ENCODE measurements around the gene SIX1.

The SIX1 gene

GRCh38 chr14:60637479-60638315 is 11.6 kb downstream of the SIX1 start:
- FAIRE-seq, result peak; percentile 48
- TF ChIP-seq POLR2A (IDR thresholded peaks at IDR 0.05; ENCODE audit: low read depth, low read length), result no peak
- TF ChIP-seq TAF1 (IDR thresholded peaks at IDR 0.05; ENCODE audit: borderline replicate concordance, low read depth, low read length), result no peak
- no peak for TF ChIP-seq POLR2AphosphoS5 (IDR thresholded peaks at IDR 0.05; ENCODE audit: low read depth, low read length)
- DNase-seq (ENCODE audit: insufficient read length), result no peak

- TF ChIP-seq TAF1 (IDR thresholded peaks at IDR 0.05; ENCODE audit: borderline replicate concordance, low read depth, low read length) (no peak), POLR2AphosphoS5 (IDR thresholded peaks at IDR 0.05; ENCODE audit: low read depth, low read length) (no peak), POLR2A (IDR thresholded peaks at IDR 0.05; ENCODE audit: low read depth, low read length) (no peak)
- DNase-seq (ENCODE audit: insufficient read length), result no peak
- no peak for FAIRE-seq
Observed at GRCh38 chr14:60636879-60637478, 12.3 kb downstream of the SIX1 start.

- TF ChIP-seq POLR2A (IDR thresholded peaks at IDR 0.05; ENCODE audit: low read depth, low read length), result no peak
- no peak for TF ChIP-seq TAF1 (IDR thresholded peaks at IDR 0.05; ENCODE audit: borderline replicate concordance, low read depth, low read length)
- no peak for TF ChIP-seq POLR2AphosphoS5 (IDR thresholded peaks at IDR 0.05; ENCODE audit: low read depth, low read length)
- DNase-seq (ENCODE audit: insufficient read length) (no peak), FAIRE-seq (no peak)
Observed at GRCh38 chr14:60634153-60634552, 15.1 kb downstream of the SIX1 start.

- no peak for TF ChIP-seq POLR2A (IDR thresholded peaks at IDR 0.05; ENCODE audit: low read depth, low read length)
- FAIRE-seq, result peak; percentile 33
- no peak for DNase-seq (ENCODE audit: insufficient read length)
Observed at GRCh38 chr14:60632777-60633176, 16.5 kb downstream of the SIX1 start.

- no peak for FAIRE-seq
- no peak for DNase-seq (ENCODE audit: insufficient read length)
- TF ChIP-seq TAF1 (IDR thresholded peaks at IDR 0.05; ENCODE audit: borderline replicate concordance, low read depth, low read length) (no peak), POLR2AphosphoS5 (IDR thresholded peaks at IDR 0.05; ENCODE audit: low read depth, low read length) (no peak), POLR2A (IDR thresholded peaks at IDR 0.05; ENCODE audit: low read depth, low read length) (no peak)
Observed at GRCh38 chr14:60632257-60632656, 17.0 kb downstream of the SIX1 start.

GRCh38 chr14:60631842-60632241 is 17.4 kb downstream of the SIX1 start:
- FAIRE-seq (no peak), DNase-seq (ENCODE audit: insufficient read length) (no peak)
- no peak for TF ChIP-seq POLR2A (IDR thresholded peaks at IDR 0.05; ENCODE audit: low read depth, low read length)
- no peak for TF ChIP-seq POLR2AphosphoS5 (IDR thresholded peaks at IDR 0.05; ENCODE audit: low read depth, low read length)
- TF ChIP-seq TAF1 (IDR thresholded peaks at IDR 0.05; ENCODE audit: borderline replicate concordance, low read depth, low read length), result no peak

GRCh38 chr14:60630129-60630528 is 19.1 kb downstream of the SIX1 start:
- no peak for TF ChIP-seq POLR2A (IDR thresholded peaks at IDR 0.05; ENCODE audit: low read depth, low read length)
- TF ChIP-seq TAF1 (IDR thresholded peaks at IDR 0.05; ENCODE audit: borderline replicate concordance, low read depth, low read length), result no peak
- TF ChIP-seq POLR2AphosphoS5 (IDR thresholded peaks at IDR 0.05; ENCODE audit: low read depth, low read length), result no peak
- DNase-seq (ENCODE audit: insufficient read length) (no peak), FAIRE-seq (no peak)

- DNase-seq (ENCODE audit: insufficient read length) (no peak), FAIRE-seq (no peak)
- TF ChIP-seq POLR2A (IDR thresholded peaks at IDR 0.05; ENCODE audit: low read depth, low read length) (no peak), TAF1 (IDR thresholded peaks at IDR 0.05; ENCODE audit: borderline replicate concordance, low read depth, low read length) (no peak), POLR2AphosphoS5 (IDR thresholded peaks at IDR 0.05; ENCODE audit: low read depth, low read length) (no peak)
Observed at GRCh38 chr14:60628892-60629291, 20.4 kb downstream of the SIX1 start.

GRCh38 chr14:60622917-60623257 is 26.4 kb downstream of the SIX1 start:
- no peak for DNase-seq (ENCODE audit: insufficient read length)
- TF ChIP-seq POLR2AphosphoS5 (IDR thresholded peaks at IDR 0.05; ENCODE audit: low read depth, low read length) (no peak), TAF1 (IDR thresholded peaks at IDR 0.05; ENCODE audit: borderline replicate concordance, low read depth, low read length) (no peak), POLR2A (IDR thresholded peaks at IDR 0.05; ENCODE audit: low read depth, low read length) (no peak)
- no peak for FAIRE-seq

- FAIRE-seq, result no peak
- TF ChIP-seq TAF1 (IDR thresholded peaks at IDR 0.05; ENCODE audit: borderline replicate concordance, low read depth, low read length) (no peak), POLR2AphosphoS5 (IDR thresholded peaks at IDR 0.05; ENCODE audit: low read depth, low read length) (no peak), POLR2A (IDR thresholded peaks at IDR 0.05; ENCODE audit: low read depth, low read length) (no peak)
- DNase-seq (ENCODE audit: insufficient read length), result no peak
Observed at GRCh38 chr14:60622210-60622916, 26.9 kb downstream of the SIX1 start.

GRCh38 chr14:60621386-60621785 is 27.9 kb downstream of the SIX1 start:
- FAIRE-seq, result no peak
- no peak for DNase-seq (ENCODE audit: insufficient read length)
- TF ChIP-seq POLR2A (IDR thresholded peaks at IDR 0.05; ENCODE audit: low read depth, low read length) (no peak), TAF1 (IDR thresholded peaks at IDR 0.05; ENCODE audit: borderline replicate concordance, low read depth, low read length) (no peak), POLR2AphosphoS5 (IDR thresholded peaks at IDR 0.05; ENCODE audit: low read depth, low read length) (no peak)

GRCh38 chr14:60618241-60618640 is 31.0 kb downstream of the SIX1 start:
- TF ChIP-seq TAF1 (IDR thresholded peaks at IDR 0.05; ENCODE audit: borderline replicate concordance, low read depth, low read length), result no peak
- FAIRE-seq (no peak), DNase-seq (ENCODE audit: insufficient read length) (no peak)

Measured in GM12892 (cell line).